Activated CD4-positive, alpha-beta T cell treated with anti-CD3 and anti-CD28 coated beads, Interleukin-2, amount 10 ng/mL, durations not matched to agents 7 days and 5 days (primary cell): ENCODE results near the gene ZNF593OS. TPM values are rescaled to one million over a fixed set of nuclear protein-coding genes. Genes with fewer than 3 reads are reported as not detected.

Experiments
- CTCF ChIA-PET: fragments of 350-600 bp; sonication (Branson Sonifier 250); formaldehyde crosslinking; loops from one replicate; lab custom pipeline; 2021; ENCODE audit warnings: antibody characterized with exemption; lab: Charles Lee
- POLR2A ChIA-PET: fragments of 350-600 bp; sonication (Branson Sonifier 250); formaldehyde crosslinking; loops from one replicate; lab custom pipeline; 2021; ENCODE audit warnings: antibody characterized with exemption; lab: Charles Lee
- DNase-seq: peaks from one replicate; pipeline ENCODE4 v3.0.0-alpha.2; 2020
- H3K27ac Mint-ChIP-seq: one replicate; pipeline ENCODE4 v1.8.0; 2021; ENCODE audit warnings: mild to moderate bottlenecking, moderate library complexity, mixed read lengths
- H3K27me3 Mint-ChIP-seq: one replicate; pipeline ENCODE4 v1.8.0; 2021; ENCODE audit warnings: mixed read lengths
- H3K36me3 Mint-ChIP-seq: one replicate; pipeline ENCODE4 v1.8.0; 2021; ENCODE audit warnings: low read depth, mixed read lengths
- H3K4me1 Mint-ChIP-seq: one replicate; pipeline ENCODE4 v1.8.0; 2021; ENCODE audit warnings: mixed read lengths
- H3K4me3 Mint-ChIP-seq: one replicate; pipeline ENCODE4 v1.8.0; 2021; ENCODE audit warnings: mild to moderate bottlenecking, moderate library complexity, mixed read lengths
- H3K9me3 Mint-ChIP-seq: one replicate; pipeline ENCODE4 v1.8.0; 2021; ENCODE audit warnings: mixed read lengths
- total RNA-seq, 2 experiments: library from RNA; stranded (reverse); gene quantifications; one replicate each; pipeline ENCODE4 v1.2.3, GENCODE V29; 2021

ZNF593OS gene
- total RNA-seq, 2 experiments from 2014 or later = not detected

GRCh38 chr1:26180010-26180506, 8.4 kb upstream of the ZNF593OS start:
- H3K4me3 Mint-ChIP-seq = no peak overlapping the region
- no peaks in the 10 kb centered on the region for H3K27me3 Mint-ChIP-seq
- no peak for DNase-seq
- H3K9me3 Mint-ChIP-seq = no peaks in the 10 kb centered on the region
- H3K36me3 Mint-ChIP-seq = no peaks in the 10 kb centered on the region
- ChIA-PET CTCF (interaction anchor here (1.1 to 1.8 kb wide), 4 partner anchors 9 to 104 kb away, joined by 3 to 12 read pairs (median 4); partner anchors contain the start of genes CEP85 and ZNF593), POLR2A (no interaction called here)
- no peak overlapping the region for H3K27ac Mint-ChIP-seq
- peaks cover 4% of the 10 kb centered on the region for H3K4me1 Mint-ChIP-seq

GRCh38 chr1:26177182-26177684, 5.6 kb upstream of the ZNF593OS start, which contains the start of gene CNKSR1:
CNKSR1 (plus strand) TSS chr1:26177491; CDS start chr1:26177548, 57 bp downstream.
- Mint-ChIP-seq H3K4me3 (peak within 1 kb of the TSS; percentile 75), H3K9me3 (no peaks in the 10 kb centered on the region)
- POLR2A ChIA-PET = no interaction called here

GRCh38 chr1:26175346-26175745, 3.7 kb upstream of the ZNF593OS start:
- POLR2A ChIA-PET = no interaction called here
- CTCF ChIA-PET = interaction anchor here (1.0 to 1.3 kb wide), 3 partner anchors 59 to 109 kb away, joined by 3 to 4 read pairs (median 3); partner anchors contain the start of gene CEP85
- Mint-ChIP-seq H3K27me3 (no peaks in the 10 kb centered on the region), H3K9me3 (no peaks in the 10 kb centered on the region), H3K36me3 (peaks cover 2% of the 10 kb centered on the region), H3K4me1 (peaks cover 16% of the 10 kb centered on the region), H3K4me3 (no peak overlapping the region), H3K27ac (no peak overlapping the region)
- DNase-seq = no peak

More at GRCh38 chr1:26177182-26177684, 5.6 kb upstream of the ZNF593OS start, which contains the start of gene CNKSR1:
- peaks cover 4% of the 10 kb centered on the region for H3K4me1 Mint-ChIP-seq
- DNase-seq = no peak
- no peaks in the 10 kb centered on the region for H3K27me3 Mint-ChIP-seq
- peak within 1 kb of the TSS; percentile 33 for H3K27ac Mint-ChIP-seq
- CTCF ChIA-PET = interaction anchor here (1.0 to 1.4 kb wide), 4 partner anchors 10 to 32 kb away, joined by 3 to 4 read pairs (median 3); no protein-coding TSS in a partner anchor
- no peaks in the 10 kb centered on the region for H3K36me3 Mint-ChIP-seq

DNA sequence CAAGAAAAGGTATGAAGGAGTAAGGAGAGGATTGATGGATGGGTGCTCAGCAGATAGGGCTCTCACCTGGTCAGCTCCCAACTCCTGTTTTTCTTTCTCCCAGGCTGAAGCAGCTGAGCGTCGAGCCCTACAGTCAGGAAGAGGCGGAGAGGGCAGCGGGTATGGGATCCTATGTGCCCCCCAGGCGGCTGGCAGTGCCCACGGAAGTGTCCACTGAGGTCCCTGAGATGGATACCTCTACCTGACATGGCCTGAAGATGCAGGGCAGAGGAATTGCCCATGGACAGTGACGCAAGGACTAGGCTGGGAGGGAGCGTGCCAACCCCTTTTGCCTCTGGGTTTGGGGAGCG, 1.2 kb downstream of the ZNF593OS start:
- Mint-ChIP-seq H3K27ac (peak overlapping the region; percentile 88), H3K4me1 (peaks cover 28% of the 10 kb centered on the region)
- CTCF ChIA-PET = interaction anchor here (0.6 to 3.5 kb wide), 34 partner anchors 8 to 194 kb away, joined by 3 to 20 read pairs (median 6); partner anchors contain the start of genes CATSPER4, CEP85, FAM110D and SH3BGRL3

DNA sequence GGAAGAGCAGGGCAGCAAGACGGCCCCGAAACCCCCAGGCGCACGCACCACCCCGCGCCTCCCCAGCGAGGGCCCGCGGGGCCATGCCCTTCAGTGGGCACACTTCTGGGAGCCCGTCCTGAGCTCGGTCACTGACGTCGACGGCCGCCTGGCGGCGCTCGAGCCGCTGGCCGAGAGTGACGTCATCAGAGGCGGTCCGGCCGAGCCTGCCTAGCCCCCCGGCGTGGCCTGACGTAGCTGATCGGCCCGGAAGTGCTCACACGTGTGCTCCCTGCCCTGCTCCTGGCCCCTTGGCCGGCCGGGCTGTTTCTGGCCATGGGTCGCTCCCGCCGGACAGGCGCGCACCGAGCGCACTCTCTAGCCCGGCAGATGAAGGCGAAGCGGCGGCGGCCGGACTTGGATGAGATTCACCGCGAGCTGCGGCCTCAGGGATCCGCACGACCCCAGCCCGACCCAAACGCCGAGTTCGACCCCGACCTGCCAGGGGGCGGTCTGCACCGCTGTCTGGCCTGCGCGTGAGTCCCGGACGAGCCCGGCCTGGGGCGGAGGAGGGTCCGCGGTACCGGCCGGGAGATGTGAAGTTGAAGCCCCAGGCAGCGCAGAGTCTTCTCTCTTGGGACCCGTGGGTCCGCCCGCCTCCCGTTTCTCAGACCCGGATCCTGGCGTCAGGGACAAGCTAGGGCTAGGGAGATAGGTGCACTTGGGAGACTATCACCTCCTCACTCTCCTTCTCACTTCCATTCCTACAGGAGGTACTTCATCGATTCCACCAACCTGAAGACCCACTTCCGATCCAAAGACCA, 1.8 kb downstream of the ZNF593OS start, which contains the start of gene ZNF593:
Gene ZNF593 (plus strand): TSS at position 240 of the 803 bp plus-strand sequence. CDS start 76 bp downstream, at position 316.
- peak; percentile 84 for DNase-seq
- Mint-ChIP-seq H3K27me3 (peaks cover 10% of the 10 kb centered on the region), H3K9me3 (no peaks in the 10 kb centered on the region), H3K36me3 (peaks cover 2% of the 10 kb centered on the region), H3K27ac (peak within 1 kb of the TSS; percentile 88), H3K4me1 (peaks cover 34% of the 10 kb centered on the region), H3K4me3 (peak within 1 kb of the TSS; percentile 82)
- ChIA-PET POLR2A (interaction anchor here (0.9 to 1.6 kb wide), 2 partner anchors 22 to 65 kb away, joined by 3 to 5 read pairs; no protein-coding TSS in a partner anchor), CTCF (interaction anchor here (0.6 to 3.5 kb wide), 56 partner anchors 8 to 1147 kb away, joined by 3 to 20 read pairs (median 5); partner anchors contain the start of genes CATSPER4, CEP85, DHDDS and FAM110D)

More for the DNA sequence above, 1.2 kb downstream of the ZNF593OS start:
- Mint-ChIP-seq H3K36me3 (peaks cover 2% of the 10 kb centered on the region), H3K4me3 (peak overlapping the region; percentile 82), H3K9me3 (no peaks in the 10 kb centered on the region), H3K27me3 (peaks cover 8% of the 10 kb centered on the region)
- POLR2A ChIA-PET = interaction anchor here (1.6 kb wide), 1 partner anchor 21 kb away, joined by 5 read pairs; no protein-coding TSS in a partner anchor
- no peak for DNase-seq

GRCh38 chr1:26169198-26169554, 2.5 kb downstream of the ZNF593OS start:
- peaks cover 38% of the 10 kb centered on the region for H3K4me1 Mint-ChIP-seq
- peak overlapping the region; percentile 82 for H3K4me3 Mint-ChIP-seq
- CTCF ChIA-PET = interaction anchor here (0.6 to 3.5 kb wide), 47 partner anchors 8 to 1146 kb away, joined by 3 to 20 read pairs (median 5); partner anchors contain the start of genes CATSPER4, CEP85, DHDDS and FAM110D
- POLR2A ChIA-PET = interaction anchor here (0.9 to 1.6 kb wide), 2 partner anchors 23 to 66 kb away, joined by 3 to 5 read pairs; no protein-coding TSS in a partner anchor
- H3K27me3 Mint-ChIP-seq = peaks cover 13% of the 10 kb centered on the region
- peak overlapping the region; percentile 81 for H3K27ac Mint-ChIP-seq
- no peaks in the 10 kb centered on the region for H3K9me3 Mint-ChIP-seq
- peaks cover 2% of the 10 kb centered on the region for H3K36me3 Mint-ChIP-seq
- no peak for DNase-seq

GRCh38 chr1:26168410-26169197, 3.0 kb downstream of the ZNF593OS start, which contains the start of gene C1orf232:
C1orf232 (minus strand) TSS chr1:26168963; CDS start chr1:26168499, 464 bp downstream.
- H3K36me3 Mint-ChIP-seq = peaks cover 2% of the 10 kb centered on the region
- CTCF ChIA-PET = interaction anchor here (0.7 to 3.5 kb wide), 13 partner anchors 10 to 273 kb away, joined by 3 to 20 read pairs (median 5); partner anchors contain the start of genes CEP85, DHDDS, FAM110D and PDIK1L
- POLR2A ChIA-PET = interaction anchor here (0.9 kb wide), 1 partner anchor 66 kb away, joined by 3 read pairs; no protein-coding TSS in a partner anchor
- peak within 1 kb of the TSS; percentile 82 for H3K4me3 Mint-ChIP-seq
- H3K9me3 Mint-ChIP-seq = no peaks in the 10 kb centered on the region
- peaks cover 16% of the 10 kb centered on the region for H3K27me3 Mint-ChIP-seq
- H3K27ac Mint-ChIP-seq = peak within 1 kb of the TSS; percentile 88
- no peak for DNase-seq
- peaks cover 42% of the 10 kb centered on the region for H3K4me1 Mint-ChIP-seq

DNA sequence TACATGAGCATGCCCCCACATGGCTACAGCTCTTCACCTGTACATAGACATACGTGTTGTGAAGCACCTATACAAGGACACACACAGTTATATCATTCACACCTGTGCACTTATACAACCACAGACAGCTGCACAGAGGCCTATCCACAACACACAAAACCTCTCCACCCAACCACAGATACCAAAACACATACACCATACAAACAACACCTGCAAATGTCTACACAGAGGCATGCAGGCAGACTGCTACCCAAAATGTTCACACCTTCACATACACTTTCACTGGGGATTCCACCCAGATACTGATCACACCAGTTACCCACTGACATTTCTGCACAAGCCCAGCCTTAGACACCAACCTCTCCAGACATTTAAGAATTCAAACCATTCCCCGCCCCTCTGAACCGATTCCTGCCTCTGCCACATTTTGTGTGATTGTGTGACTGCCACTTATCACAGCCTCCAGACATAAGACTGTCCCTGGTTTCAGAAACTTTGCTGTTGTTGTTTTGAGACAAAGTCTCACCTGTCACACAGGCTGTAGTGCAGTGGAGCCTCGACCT, 4.8 kb downstream of the ZNF593OS start:
- ChIA-PET POLR2A (no interaction called here), CTCF (interaction anchor here (0.6 to 1.5 kb wide), 3 partner anchors 45 to 250 kb away, joined by 3 to 4 read pairs (median 3); partner anchors contain the start of gene CEP85)
- no peak overlapping the region for H3K27ac Mint-ChIP-seq

DNA sequence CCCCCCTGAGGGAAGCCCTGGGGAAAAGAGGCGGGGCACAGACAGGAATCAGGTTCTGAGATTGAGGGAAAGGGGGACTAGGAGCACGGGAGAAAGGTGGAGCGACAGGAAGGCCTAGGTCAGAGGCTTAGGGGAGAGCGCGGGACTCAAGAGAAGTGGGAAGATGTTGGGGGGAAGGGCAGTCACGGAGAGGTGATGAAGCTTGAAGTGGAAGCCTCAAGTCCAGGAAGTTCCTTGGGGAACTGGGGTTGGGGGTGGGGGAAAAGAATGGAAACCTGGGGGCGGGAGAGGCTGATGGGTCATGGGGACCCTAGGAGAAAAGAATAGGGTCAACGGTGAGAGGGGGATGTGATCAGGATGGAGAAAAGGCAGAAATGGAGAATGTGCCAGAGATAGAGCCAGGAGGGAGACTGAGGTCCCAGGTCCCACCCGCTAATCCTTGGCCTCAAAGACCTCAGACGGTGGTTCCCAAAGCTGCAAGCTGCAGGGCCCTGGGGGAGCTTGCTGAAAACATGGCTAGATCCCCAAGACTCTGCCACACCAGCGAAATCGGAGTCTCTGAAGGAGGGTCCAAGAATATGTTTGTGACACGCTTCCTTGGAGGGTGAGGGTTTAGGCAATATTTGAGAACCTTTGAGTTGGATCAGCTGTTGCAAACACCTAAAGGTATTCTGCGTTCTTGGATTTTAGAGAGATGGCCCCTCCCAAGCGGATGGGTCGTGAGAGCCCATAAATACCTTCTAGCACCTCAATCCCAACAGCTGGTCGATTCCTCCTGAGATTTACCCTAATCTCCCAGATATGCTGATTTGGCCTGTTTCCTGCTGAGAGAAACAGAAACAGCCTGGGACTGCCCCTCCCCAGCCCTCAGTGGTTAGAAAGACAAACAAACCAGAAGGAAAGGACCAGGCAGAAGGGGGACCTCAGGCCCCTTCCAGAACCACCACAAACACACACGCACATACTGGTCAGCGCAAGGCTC, 6.5 kb downstream of the ZNF593OS start:
- Mint-ChIP-seq H3K4me3 (peak overlapping the region; percentile 51), H3K27ac (no peak overlapping the region), H3K4me1 (peaks cover 34% of the 10 kb centered on the region), H3K36me3 (no peaks in the 10 kb centered on the region), H3K27me3 (peaks cover 33% of the 10 kb centered on the region), H3K9me3 (no peaks in the 10 kb centered on the region)
- ChIA-PET CTCF (interaction anchor here (1.0 kb wide), 1 partner anchor 95 kb away, joined by 3 read pairs; no protein-coding TSS in a partner anchor), POLR2A (no interaction called here)
- no peak for DNase-seq

More for the DNA sequence above, 4.8 kb downstream of the ZNF593OS start:
- no peak overlapping the region for H3K4me3 Mint-ChIP-seq
- H3K27me3 Mint-ChIP-seq = peaks cover 27% of the 10 kb centered on the region
- no peaks in the 10 kb centered on the region for H3K9me3 Mint-ChIP-seq
- DNase-seq = no peak
- peaks cover 47% of the 10 kb centered on the region for H3K4me1 Mint-ChIP-seq
- peaks cover 2% of the 10 kb centered on the region for H3K36me3 Mint-ChIP-seq

DNA sequence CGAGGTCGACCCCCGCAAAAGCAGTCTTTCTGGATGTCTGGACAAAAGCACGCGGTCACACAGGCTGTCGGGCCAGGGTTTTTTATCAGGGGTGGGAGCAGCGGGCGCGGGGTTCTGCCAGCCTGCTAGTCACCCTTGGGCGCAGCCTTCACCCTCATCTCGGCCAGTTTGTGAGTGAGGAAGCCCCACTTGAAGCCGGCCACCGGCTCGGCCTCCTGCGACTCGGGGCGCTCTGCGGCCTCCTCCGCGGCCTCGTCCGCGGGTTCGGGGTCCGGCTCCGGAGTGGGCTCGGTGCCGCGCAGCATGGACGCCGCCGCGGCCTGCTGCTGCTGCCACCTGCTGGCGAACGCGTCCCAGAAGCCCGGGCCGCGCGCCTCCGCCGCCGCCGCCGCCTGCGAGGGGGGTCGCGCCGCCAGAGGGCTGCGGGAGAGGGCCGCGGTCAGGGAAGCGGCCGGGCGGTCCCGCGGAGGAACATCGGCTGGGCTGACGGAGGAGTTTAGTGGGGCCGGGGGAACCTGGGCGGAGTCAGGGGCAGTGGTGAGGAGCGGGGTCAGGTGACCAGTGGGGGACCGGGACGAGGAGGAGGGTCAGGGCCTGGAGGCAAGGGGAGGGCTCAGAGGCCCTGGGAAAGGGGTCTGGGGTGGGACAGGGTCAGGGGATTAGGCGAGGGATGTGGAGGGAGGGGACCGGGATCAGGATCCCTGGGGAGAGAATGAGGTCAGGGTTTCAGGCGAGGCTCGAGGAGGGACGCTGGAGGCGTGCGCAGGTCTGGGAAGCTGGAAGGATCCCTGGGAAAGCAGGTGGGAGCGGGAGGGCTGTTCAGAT, 7.4 kb downstream of the ZNF593OS start:
- POLR2A ChIA-PET = no interaction called here
- H3K27me3 Mint-ChIP-seq = peaks cover 39% of the 10 kb centered on the region
- CTCF ChIA-PET = interaction anchor here (1.2 kb wide), 1 partner anchor 19 kb away, joined by 5 read pairs; no protein-coding TSS in a partner anchor

More for the DNA sequence above, 7.4 kb downstream of the ZNF593OS start:
- H3K4me3 Mint-ChIP-seq = peak overlapping the region; percentile 51
- no peaks in the 10 kb centered on the region for H3K9me3 Mint-ChIP-seq
- DNase-seq = peak; percentile 50
- H3K4me1 Mint-ChIP-seq = peaks cover 33% of the 10 kb centered on the region
- H3K36me3 Mint-ChIP-seq = no peaks in the 10 kb centered on the region
- H3K27ac Mint-ChIP-seq = no peak overlapping the region
